Skeletal muscle satellite cell (primary cell): ENCODE results near the gene BTN2A1.
"Not testable (repeated sequence)": the region's sequence is repeated elsewhere in the genome, so short reads cannot be mapped to it uniquely, and the experiment has no call there.

Source experiments
- H3K27me3 ChIP-seq: 2 replicates; pipeline ENCODE4 v1.7.0; 2013; ENCODE audit warnings: low read length; ENCODE audit not compliant: control insufficient read depth, insufficient read depth
- H3K36me3 ChIP-seq: 2 replicates; pipeline ENCODE4 v1.7.0; 2013; ENCODE audit warnings: mild to moderate bottlenecking, control low read depth, low read length; ENCODE audit not compliant: insufficient read depth
- H3K4me1 ChIP-seq: 2 replicates; pipeline ENCODE4 v1.7.0; 2013; ENCODE audit warnings: low read length; ENCODE audit not compliant: control insufficient read depth, insufficient read depth
- H3K4me2 ChIP-seq: 2 replicates; pipeline ENCODE4 v1.7.0; 2013; ENCODE audit warnings: mild to moderate bottlenecking, low read length
- H3K4me3 ChIP-seq: 2 replicates; pipeline ENCODE4 v1.7.0; 2013; ENCODE audit warnings: low read length
- H3K9ac ChIP-seq: 2 replicates; pipeline ENCODE4 v1.7.0; 2013; ENCODE audit warnings: mild to moderate bottlenecking, low read depth, low read length, moderate library complexity
- H3K9me3 ChIP-seq: replicated peaks from 2 replicates; pipeline ENCODE4 v1.7.0; 2013; ENCODE audit warnings: mild to moderate bottlenecking, control low read depth, low read length

BTN2A1 gene

GRCh38 chr6:26457264-26457805 lies 420 bp upstream of the BTN2A1 start:
- no peaks in the 10 kb centered on the region for H3K9me3 ChIP-seq
- H3K4me3 ChIP-seq, result peak overlapping the region; percentile 97
- peaks cover 29% of the 10 kb centered on the region for H3K4me1 ChIP-seq
- H3K4me2 ChIP-seq, result peak overlapping the region; percentile 83
- peaks cover 27% of the 10 kb centered on the region for H3K36me3 ChIP-seq
- peak overlapping the region; percentile 100 for H3K9ac ChIP-seq
- no peaks in the 10 kb centered on the region for H3K27me3 ChIP-seq

GRCh38 chr6:26459023-26459810 lies 1.5 kb downstream of the BTN2A1 start:
- H3K9me3 ChIP-seq, result no peaks in the 10 kb centered on the region
- peak overlapping the region; percentile 83 for H3K4me2 ChIP-seq
- H3K27me3 ChIP-seq, result no peaks in the 10 kb centered on the region
- peaks cover 46% of the 10 kb centered on the region for H3K36me3 ChIP-seq
- H3K9ac ChIP-seq, result peak overlapping the region; percentile 10
- H3K4me1 ChIP-seq, result peaks cover 29% of the 10 kb centered on the region
- H3K4me3 ChIP-seq, result peak overlapping the region; percentile 97

GRCh38 chr6:26461353-26461752 lies 3.6 kb downstream of the BTN2A1 start:
- not testable (repeated sequence) for H3K9me3 ChIP-seq, H3K4me2 ChIP-seq, H3K27me3 ChIP-seq, H3K4me3 ChIP-seq, H3K9ac ChIP-seq
- H3K36me3 ChIP-seq, result peaks cover 67% of the 10 kb centered on the region
- H3K4me1 ChIP-seq, result peaks cover 29% of the 10 kb centered on the region

GRCh38 chr6:26464014-26464413 lies 6.3 kb downstream of the BTN2A1 start:
- Histone ChIP-seq H3K9ac (no peak overlapping the region), H3K4me3 (no peak overlapping the region), H3K36me3 (peaks cover 91% of the 10 kb centered on the region), H3K4me2 (no peak overlapping the region), H3K4me1 (peaks cover 18% of the 10 kb centered on the region), H3K27me3 (no peaks in the 10 kb centered on the region), H3K9me3 (no peaks in the 10 kb centered on the region)

- no peak overlapping the region for H3K4me2 ChIP-seq
- H3K4me1 ChIP-seq, result peaks cover 13% of the 10 kb centered on the region
- no peak overlapping the region for H3K9ac ChIP-seq
- no peak overlapping the region for H3K4me3 ChIP-seq
- no peaks in the 10 kb centered on the region for H3K9me3 ChIP-seq
- H3K27me3 ChIP-seq, result no peaks in the 10 kb centered on the region
- peaks cover 91% of the 10 kb centered on the region for H3K36me3 ChIP-seq
Observed at GRCh38 chr6:26464416-26465131, 6.8 kb downstream of the BTN2A1 start.

- no peaks in the 10 kb centered on the region for H3K27me3 ChIP-seq
- H3K4me2 ChIP-seq, result no peak overlapping the region
- H3K36me3 ChIP-seq, result peaks cover 79% of the 10 kb centered on the region
- no peak overlapping the region for H3K4me3 ChIP-seq
- H3K9ac ChIP-seq, result no peak overlapping the region
- no peaks in the 10 kb centered on the region for H3K9me3 ChIP-seq
- H3K4me1 ChIP-seq, result peaks cover 4% of the 10 kb centered on the region
Observed at GRCh38 chr6:26465776-26466175, 8.0 kb downstream of the BTN2A1 start.

GRCh38 chr6:26468829-26469228 lies 11.1 kb downstream of the BTN2A1 start:
- Histone ChIP-seq H3K36me3 (peaks cover 55% of the 10 kb centered on the region), H3K4me2 (no peak overlapping the region), H3K4me1 (peaks cover 6% of the 10 kb centered on the region), H3K4me3 (no peak overlapping the region), H3K27me3 (no peaks in the 10 kb centered on the region), H3K9me3 (no peaks in the 10 kb centered on the region), H3K9ac (no peak overlapping the region)

- peaks cover 19% of the 10 kb centered on the region for H3K4me1 ChIP-seq
- no peak overlapping the region for H3K4me3 ChIP-seq
- peaks cover 37% of the 10 kb centered on the region for H3K36me3 ChIP-seq
- no peak overlapping the region for H3K9ac ChIP-seq
- no peaks in the 10 kb centered on the region for H3K9me3 ChIP-seq
- H3K27me3 ChIP-seq, result no peaks in the 10 kb centered on the region
- H3K4me2 ChIP-seq, result no peak overlapping the region
Observed at GRCh38 chr6:26470643-26471042, 12.9 kb downstream of the BTN2A1 start.

GRCh38 chr6:26471970-26472369 lies 14.2 kb downstream of the BTN2A1 start:
- H3K9me3 ChIP-seq, result no peaks in the 10 kb centered on the region
- peaks cover 19% of the 10 kb centered on the region for H3K4me1 ChIP-seq
- H3K27me3 ChIP-seq, result no peaks in the 10 kb centered on the region
- no peak overlapping the region for H3K9ac ChIP-seq
- no peak overlapping the region for H3K4me3 ChIP-seq
- peaks cover 24% of the 10 kb centered on the region for H3K36me3 ChIP-seq
- no peak overlapping the region for H3K4me2 ChIP-seq

- H3K9ac ChIP-seq, result peak overlapping the region; percentile 83
- H3K36me3 ChIP-seq, result peaks cover 18% of the 10 kb centered on the region
- peak overlapping the region; percentile 83 for H3K4me2 ChIP-seq
- no peak overlapping the region for H3K4me3 ChIP-seq
- H3K27me3 ChIP-seq, result no peaks in the 10 kb centered on the region
- H3K4me1 ChIP-seq, result peaks cover 19% of the 10 kb centered on the region
- H3K9me3 ChIP-seq, result no peaks in the 10 kb centered on the region
Observed at GRCh38 chr6:26472549-26473290, 15.0 kb downstream of the BTN2A1 start.

- no peaks in the 10 kb centered on the region for H3K27me3 ChIP-seq
- peak overlapping the region; percentile 71 for H3K4me3 ChIP-seq
- peak overlapping the region; percentile 83 for H3K4me2 ChIP-seq
- H3K9me3 ChIP-seq, result no peaks in the 10 kb centered on the region
- peaks cover 12% of the 10 kb centered on the region for H3K36me3 ChIP-seq
- peak overlapping the region; percentile 83 for H3K9ac ChIP-seq
- H3K4me1 ChIP-seq, result peaks cover 19% of the 10 kb centered on the region
Observed at GRCh38 chr6:26473429-26473757, 15.6 kb downstream of the BTN2A1 start.
